IPS-15b (cell line): ENCODE data around the gene ZC3H18.

Experiments
- H3K27me3 ChIP-seq: one replicate; pipeline ENCODE4 v1.6.1; 2013; ENCODE audit warnings: low read length; ENCODE audit not compliant: control insufficient read depth, insufficient read depth
- H3K36me3 ChIP-seq: one replicate; pipeline ENCODE4 v1.6.1; 2013; ENCODE audit warnings: low read length; ENCODE audit not compliant: control insufficient read depth, insufficient read depth
- H3K4me1 ChIP-seq: one replicate; pipeline ENCODE4 v1.6.1; 2013; ENCODE audit warnings: mild to moderate bottlenecking, low read length; ENCODE audit not compliant: control insufficient read depth, insufficient read depth
- H3K4me3 ChIP-seq: one replicate; pipeline ENCODE4 v1.5.1; 2013; ENCODE audit warnings: low read depth, low read length
- H3K9ac ChIP-seq: one replicate; pipeline ENCODE4 v1.6.1; 2013; ENCODE audit warnings: low read depth, mild to moderate bottlenecking, low read length
- H3K9me3 ChIP-seq: one replicate; pipeline ENCODE4 v1.6.1; 2013; ENCODE audit warnings: mild to moderate bottlenecking, low read length; ENCODE audit not compliant: control insufficient read depth, insufficient read depth

The ZC3H18 gene

DNA sequence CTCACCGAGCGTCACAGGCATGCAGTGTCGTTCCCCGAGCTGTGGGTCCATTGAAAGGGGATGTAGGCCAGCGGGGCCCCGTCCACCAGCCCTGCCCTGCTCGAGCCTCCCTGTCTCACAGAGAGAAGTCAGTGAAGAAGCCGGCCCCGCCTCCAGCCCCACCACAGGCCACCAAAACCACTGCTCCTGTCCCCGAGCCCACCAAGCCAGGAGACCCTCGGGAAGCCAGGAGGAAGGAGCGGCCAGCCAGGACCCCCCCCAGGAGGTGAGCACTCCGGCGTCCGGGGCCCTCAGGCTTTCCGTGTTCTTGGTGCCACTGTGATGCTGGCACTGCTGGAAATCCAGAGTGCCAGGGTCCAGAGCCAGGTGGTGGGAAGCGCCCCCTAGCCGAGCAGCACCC is 54.3 kb downstream of the ZC3H18 start:
- Histone ChIP-seq H3K27me3 (no peaks in the 10 kb centered on the region), H3K4me3 (no peak overlapping the region), H3K9me3 (no peaks in the 10 kb centered on the region), H3K36me3 (peaks cover 50% of the 10 kb centered on the region), H3K9ac (no peak overlapping the region), H3K4me1 (no peaks in the 10 kb centered on the region)

DNA sequence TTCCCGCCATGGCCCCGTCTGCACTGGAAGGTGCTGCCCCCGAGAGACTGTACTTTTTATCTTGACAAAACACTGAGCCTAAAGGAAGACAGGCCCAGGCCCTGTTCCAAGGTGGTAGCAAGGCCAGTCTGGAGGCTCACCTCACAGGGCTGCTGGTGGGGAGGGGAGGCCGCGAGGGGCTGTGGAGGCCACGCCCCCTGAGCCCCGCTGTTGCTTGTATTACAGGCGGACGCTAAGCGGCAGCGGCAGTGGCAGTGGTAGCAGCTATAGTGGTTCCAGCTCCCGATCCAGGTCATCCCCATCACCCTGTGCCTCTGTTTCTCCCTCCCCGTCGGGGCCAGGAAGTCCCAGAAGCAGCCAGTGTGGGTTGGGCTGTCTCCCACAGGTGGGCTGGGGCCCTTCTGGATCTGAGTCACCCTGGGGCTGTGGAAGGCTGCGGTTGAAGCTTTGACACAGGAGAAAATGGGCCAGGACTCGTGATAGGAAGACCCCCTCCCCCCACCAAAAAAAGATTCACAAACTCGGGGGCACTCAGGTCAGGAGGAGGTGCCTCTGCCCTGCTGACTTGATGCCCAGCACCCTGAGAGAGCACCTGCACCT is 54.9 kb downstream of the ZC3H18 start:
- H3K4me1 ChIP-seq: no peaks in the 10 kb centered on the region
- no peak overlapping the region for H3K4me3 ChIP-seq
- no peaks in the 10 kb centered on the region for H3K9me3 ChIP-seq
- H3K9ac ChIP-seq: no peak overlapping the region
- no peaks in the 10 kb centered on the region for H3K27me3 ChIP-seq
- H3K36me3 ChIP-seq: peaks cover 50% of the 10 kb centered on the region

DNA sequence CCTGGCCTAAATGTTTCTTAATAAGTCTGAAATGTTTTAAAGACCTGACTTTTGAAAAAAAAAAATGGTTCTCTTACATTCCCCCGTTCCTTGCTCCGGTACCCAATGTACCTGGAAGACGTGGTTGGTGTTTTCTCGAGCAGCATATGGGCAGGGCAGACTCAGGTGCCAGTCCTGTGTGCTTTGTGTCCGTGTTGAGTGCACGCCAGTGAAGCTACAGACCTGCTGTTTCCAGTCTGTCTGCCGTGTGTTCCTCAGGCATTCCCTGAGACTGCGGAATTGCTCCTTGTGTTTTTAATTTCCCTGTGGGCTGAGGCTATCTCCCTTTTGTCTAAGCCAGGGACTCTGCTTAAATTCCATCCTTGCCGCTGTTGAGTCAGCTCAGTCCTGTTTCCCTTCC is 56.4 kb downstream of the ZC3H18 start:
- Histone ChIP-seq H3K4me3 (no peak overlapping the region), H3K9ac (no peak overlapping the region), H3K36me3 (peaks cover 56% of the 10 kb centered on the region), H3K27me3 (no peaks in the 10 kb centered on the region), H3K9me3 (no peaks in the 10 kb centered on the region), H3K4me1 (no peaks in the 10 kb centered on the region)

DNA sequence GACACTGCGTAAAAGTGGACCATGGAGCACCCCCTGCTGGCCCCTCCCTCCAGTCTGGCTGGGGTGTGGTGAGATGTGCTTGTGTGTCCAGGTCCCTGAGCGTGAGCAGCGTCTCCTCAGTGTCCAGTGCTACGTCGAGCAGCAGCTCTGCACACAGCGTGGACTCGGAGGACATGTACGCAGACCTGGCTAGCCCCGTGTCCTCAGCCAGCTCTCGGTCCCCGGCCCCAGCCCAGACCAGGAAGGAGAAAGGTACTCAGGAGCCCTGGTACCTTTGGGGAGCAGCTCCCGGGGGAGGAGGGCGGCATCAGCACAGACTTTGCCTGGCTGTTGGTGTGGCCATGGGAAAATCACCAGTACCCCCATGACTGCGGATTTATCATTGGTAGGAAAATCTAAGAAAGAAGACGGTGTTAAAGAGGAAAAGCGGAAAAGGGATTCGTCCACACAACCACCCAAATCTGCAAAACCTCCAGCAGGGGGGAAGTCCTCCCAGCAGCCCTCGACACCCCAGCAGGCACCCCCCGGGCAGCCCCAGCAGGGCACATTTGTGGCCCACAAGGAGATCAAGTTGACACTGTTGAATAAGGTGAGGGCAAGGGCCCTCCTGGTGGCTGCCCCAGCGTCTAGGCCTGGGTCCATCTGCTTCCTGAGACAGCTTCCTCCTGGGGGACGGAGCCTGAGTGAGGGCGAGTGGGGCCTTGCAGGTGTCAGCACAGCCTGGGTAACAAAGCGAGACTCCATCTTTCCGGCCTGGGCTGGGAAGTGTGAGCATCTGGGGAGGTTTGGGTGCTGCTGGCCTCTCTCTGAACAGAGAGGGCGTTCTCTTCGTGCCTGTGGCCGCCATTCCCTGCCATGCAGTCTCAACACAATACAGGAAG is 57.6 kb downstream of the ZC3H18 start:
- peaks cover 53% of the 10 kb centered on the region for H3K36me3 ChIP-seq
- H3K9me3 ChIP-seq: no peaks in the 10 kb centered on the region
- no peak overlapping the region for H3K4me3 ChIP-seq
- H3K4me1 ChIP-seq: no peaks in the 10 kb centered on the region
- H3K9ac ChIP-seq: no peak overlapping the region
- H3K27me3 ChIP-seq: no peaks in the 10 kb centered on the region

DNA sequence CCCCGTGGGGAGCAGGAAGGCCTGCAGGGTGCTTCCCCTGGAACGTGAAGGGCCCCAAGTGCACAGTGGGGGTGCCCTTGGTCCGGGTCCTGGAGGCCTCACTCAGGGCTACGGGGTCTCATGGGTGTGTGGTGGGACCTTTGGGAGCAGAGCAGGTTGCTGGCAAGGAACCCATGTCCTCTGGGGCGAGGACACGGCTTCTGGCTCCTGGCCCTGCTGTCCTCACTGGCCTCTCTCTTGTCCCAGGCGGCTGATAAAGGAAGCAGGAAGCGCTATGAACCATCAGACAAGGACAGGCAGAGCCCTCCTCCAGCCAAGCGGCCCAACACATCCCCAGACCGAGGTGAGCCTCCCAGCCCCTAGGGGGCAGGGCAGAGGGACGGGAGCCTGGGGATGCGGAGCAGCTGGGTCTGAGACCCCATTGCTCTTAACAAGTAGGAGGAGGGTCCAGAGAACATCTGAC is 58.3 kb downstream of the ZC3H18 start:
- H3K4me3 ChIP-seq: no peak overlapping the region
- no peak overlapping the region for H3K9ac ChIP-seq
- no peaks in the 10 kb centered on the region for H3K9me3 ChIP-seq
- peaks cover 45% of the 10 kb centered on the region for H3K36me3 ChIP-seq
- H3K27me3 ChIP-seq: no peaks in the 10 kb centered on the region
- no peaks in the 10 kb centered on the region for H3K4me1 ChIP-seq

DNA sequence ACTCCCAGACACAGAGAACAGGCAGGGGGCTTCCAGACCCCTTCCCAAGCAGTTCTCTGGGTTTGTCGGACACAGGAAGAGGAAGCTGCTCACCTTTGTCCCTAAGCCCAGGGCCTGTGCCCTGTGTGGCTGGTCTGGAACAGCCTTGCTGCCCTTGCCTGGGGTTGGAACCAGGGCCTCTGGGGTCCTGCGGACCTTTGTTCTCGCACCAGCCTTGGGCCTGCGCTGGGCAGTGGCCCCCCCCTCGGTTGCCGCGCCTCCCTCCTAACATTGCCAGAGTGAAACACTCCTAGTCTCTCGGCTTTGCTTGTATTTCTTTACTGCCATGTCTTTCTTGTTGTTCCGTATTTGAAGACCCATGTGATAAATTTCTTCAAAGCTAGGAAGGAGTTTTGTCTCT is 59.6 kb downstream of the ZC3H18 start:
- H3K4me3 ChIP-seq: no peak overlapping the region
- no peaks in the 10 kb centered on the region for H3K27me3 ChIP-seq
- H3K4me1 ChIP-seq: no peaks in the 10 kb centered on the region
- H3K9me3 ChIP-seq: no peaks in the 10 kb centered on the region
- peaks cover 33% of the 10 kb centered on the region for H3K36me3 ChIP-seq
- H3K9ac ChIP-seq: no peak overlapping the region

DNA sequence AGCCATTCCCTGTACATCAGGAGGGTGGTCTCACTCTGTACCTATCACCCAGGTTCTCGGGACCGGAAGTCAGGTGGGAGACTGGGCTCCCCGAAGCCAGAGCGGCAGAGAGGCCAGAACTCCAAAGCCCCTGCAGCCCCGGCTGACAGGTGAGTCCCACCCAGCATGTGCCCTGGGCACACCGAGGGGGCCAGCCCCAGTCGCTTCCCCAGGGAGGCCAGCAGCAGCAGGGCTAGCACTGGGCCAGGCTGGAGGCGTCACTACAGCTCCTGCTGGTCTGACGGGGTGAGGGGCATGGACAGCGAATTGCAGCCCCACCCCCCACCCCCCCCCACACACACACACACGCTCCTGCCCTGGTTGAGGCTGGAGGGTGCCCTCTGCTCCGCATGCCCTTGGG is 60.2 kb downstream of the ZC3H18 start:
- Histone ChIP-seq H3K36me3 (peaks cover 27% of the 10 kb centered on the region), H3K4me3 (no peak overlapping the region), H3K9ac (no peak overlapping the region), H3K9me3 (no peaks in the 10 kb centered on the region), H3K27me3 (no peaks in the 10 kb centered on the region), H3K4me1 (no peaks in the 10 kb centered on the region)

DNA sequence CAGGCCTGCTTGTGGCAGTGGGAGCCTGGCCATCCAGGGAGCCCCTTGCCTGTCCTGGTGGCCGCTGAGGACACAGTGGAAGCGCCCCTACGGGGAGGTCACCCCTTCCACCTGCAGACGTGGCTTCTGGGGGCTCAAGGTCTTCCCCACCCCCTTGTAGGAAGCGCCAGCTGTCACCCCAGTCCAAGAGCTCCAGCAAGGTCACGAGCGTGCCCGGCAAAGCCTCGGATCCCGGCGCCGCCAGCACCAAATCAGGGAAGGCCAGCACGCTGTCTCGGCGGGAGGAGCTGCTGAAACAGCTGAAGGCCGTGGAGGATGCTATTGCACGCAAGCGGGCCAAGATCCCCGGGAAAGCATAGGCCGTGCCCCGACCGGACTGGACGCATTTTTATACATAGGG is 60.7 kb downstream of the ZC3H18 start:
- Histone ChIP-seq H3K9ac (no peak overlapping the region), H3K27me3 (no peaks in the 10 kb centered on the region), H3K36me3 (peaks cover 27% of the 10 kb centered on the region), H3K9me3 (no peaks in the 10 kb centered on the region), H3K4me3 (no peak overlapping the region), H3K4me1 (no peaks in the 10 kb centered on the region)

DNA sequence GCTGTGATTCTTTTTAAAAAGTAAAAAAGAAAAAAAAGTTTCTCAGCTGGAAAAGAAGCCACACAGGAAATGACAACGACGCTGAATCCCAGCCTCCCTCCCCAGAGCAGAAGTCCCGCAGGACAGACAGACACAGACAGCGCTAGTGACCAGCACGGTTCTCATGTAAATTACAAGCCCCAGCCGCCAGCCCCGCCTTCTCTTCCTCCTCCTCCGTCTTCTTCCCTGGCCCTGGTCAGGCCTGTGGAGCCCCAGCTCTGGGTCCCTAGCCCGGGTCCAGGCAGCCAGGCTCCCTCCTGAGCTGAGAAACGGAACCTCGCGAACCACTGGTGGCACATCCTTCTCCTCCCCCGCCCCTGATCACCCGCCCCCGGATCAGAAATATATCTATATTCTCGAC is 61.2 kb downstream of the ZC3H18 start:
- Histone ChIP-seq H3K9ac (no peak overlapping the region), H3K4me1 (no peaks in the 10 kb centered on the region), H3K36me3 (peaks cover 25% of the 10 kb centered on the region), H3K27me3 (no peaks in the 10 kb centered on the region), H3K4me3 (no peak overlapping the region), H3K9me3 (no peaks in the 10 kb centered on the region)

DNA sequence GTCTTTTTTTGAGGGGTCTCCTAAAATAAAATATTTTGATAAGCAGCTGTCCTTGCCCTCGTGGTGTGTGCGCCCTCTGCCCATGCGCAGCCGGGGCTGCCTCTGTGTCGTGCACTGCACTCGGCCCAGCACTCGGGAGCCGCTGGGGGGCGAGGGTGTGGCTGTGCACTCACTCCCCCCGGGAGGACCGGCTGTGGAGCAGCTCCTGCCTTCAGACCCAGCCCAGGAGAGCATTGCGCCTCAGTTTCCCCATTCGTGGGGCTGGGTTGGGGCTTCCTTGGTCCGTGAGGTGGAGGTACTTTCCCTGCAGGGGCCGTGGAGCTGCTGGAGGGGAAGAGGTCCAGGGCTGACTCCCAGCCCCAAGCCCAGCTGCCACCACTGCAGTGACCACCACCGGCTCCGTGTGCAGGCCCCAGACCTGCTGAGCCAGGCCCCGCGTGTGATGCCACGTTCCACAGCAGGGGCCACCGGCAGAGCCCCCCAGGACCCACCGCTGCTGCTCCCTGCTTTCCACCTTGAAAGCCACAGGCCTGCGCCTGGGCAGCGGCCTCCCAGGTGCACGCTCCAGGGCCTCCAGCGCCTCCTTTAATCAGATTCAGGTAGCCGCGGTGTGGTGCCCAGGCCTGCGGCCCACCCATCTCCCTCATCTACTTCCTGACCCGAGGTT is 61.9 kb downstream of the ZC3H18 start:
- peaks cover 25% of the 10 kb centered on the region for H3K36me3 ChIP-seq
- no peak overlapping the region for H3K4me3 ChIP-seq
- H3K4me1 ChIP-seq: no peaks in the 10 kb centered on the region
- H3K9me3 ChIP-seq: no peaks in the 10 kb centered on the region
- H3K9ac ChIP-seq: no peak overlapping the region
- no peaks in the 10 kb centered on the region for H3K27me3 ChIP-seq

DNA sequence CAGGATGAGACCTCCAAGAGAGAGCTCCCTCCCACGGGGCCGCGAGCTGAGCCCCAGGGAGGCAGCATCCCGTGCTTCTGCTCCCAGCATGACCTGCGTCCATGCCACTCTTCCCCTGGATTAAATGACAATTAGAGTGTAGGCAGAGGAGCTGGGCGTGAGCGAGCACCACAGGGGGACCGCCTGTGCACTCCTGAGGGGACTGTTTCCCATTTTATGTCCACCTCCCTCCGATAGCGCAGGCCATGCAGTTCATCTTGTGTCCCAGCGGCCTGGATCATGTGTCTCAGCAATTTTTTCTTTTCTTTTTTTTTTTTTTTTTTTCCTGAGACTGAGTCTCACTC is 62.4 kb downstream of the ZC3H18 start:
- peaks cover 20% of the 10 kb centered on the region for H3K36me3 ChIP-seq
- H3K4me3 ChIP-seq: no peak overlapping the region
- no peaks in the 10 kb centered on the region for H3K4me1 ChIP-seq
- no peaks in the 10 kb centered on the region for H3K9me3 ChIP-seq
- H3K27me3 ChIP-seq: no peaks in the 10 kb centered on the region
- H3K9ac ChIP-seq: no peak overlapping the region

DNA sequence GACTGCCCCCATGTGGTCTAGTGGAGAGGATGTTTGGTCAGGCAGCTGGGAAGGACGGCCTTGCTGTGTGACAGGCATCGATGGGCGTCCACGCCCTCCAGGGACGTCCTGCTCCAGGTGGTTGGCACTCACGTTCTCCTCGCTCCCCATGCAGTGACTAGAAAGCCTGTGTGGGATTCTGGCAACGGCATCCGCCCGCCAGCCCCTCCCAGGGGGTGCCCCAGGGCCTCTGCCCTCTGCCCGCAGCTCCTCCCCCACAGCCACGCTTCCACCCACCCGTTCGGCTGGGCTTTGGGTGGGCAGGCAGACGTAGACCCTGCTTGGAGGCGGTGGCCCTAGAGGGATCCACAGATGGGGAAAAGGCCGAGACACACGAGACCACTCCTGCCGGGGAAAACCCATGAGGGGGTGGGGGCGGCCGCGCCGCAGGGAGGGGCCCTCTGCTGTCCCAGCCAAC is 63.5 kb downstream of the ZC3H18 start:
- Histone ChIP-seq H3K4me3 (peak overlapping the region; percentile 69), H3K4me1 (peaks cover 3% of the 10 kb centered on the region)

More for the DNA sequence above, 63.5 kb downstream of the ZC3H18 start:
- Histone ChIP-seq H3K9me3 (no peaks in the 10 kb centered on the region), H3K27me3 (no peaks in the 10 kb centered on the region), H3K9ac (no peak overlapping the region), H3K36me3 (peaks cover 13% of the 10 kb centered on the region)
